HepG2 (cell line): ENCODE results near the gene CAPN2. TPM values are rescaled to one million over a fixed set of nuclear protein-coding genes. Genes with fewer than 3 reads are reported as not detected.
A peak's percentile ranks its signal among the peaks of the same experiment; 100 is the strongest.

ENCODE experiments used
- FOSL1 ChIP-seq: sonication (generic); formaldehyde crosslinking; IDR thresholded peaks from 2 replicates; pipeline ENCODE4 v1.9.0; 2021; ENCODE audit warnings: missing genetic modification reagents, borderline replicate concordance
- FOXA3 ChIP-seq: IDR thresholded peaks from 2 replicates; pipeline ENCODE4 v1.6.1; 2016; ENCODE audit warnings: missing genetic modification reagents, missing compliant biosample characterization
- SMAD1 ChIP-seq: sonication (generic); formaldehyde crosslinking; IDR thresholded peaks from 2 replicates; pipeline ENCODE4 v1.4.0; 2020; ENCODE audit warnings: missing genetic modification reagents, low read depth, mild to moderate bottlenecking, borderline replicate concordance
- ZBTB38 ChIP-seq: sonication (generic); formaldehyde crosslinking; IDR thresholded peaks from 2 replicates; pipeline ENCODE4 v1.5.1; 2020; ENCODE audit warnings: mild to moderate bottlenecking, missing genetic modification reagents
- ZFP1 ChIP-seq: IDR thresholded peaks from 2 replicates; pipeline ENCODE4 v1.6.1; 2016
- ZKSCAN8 ChIP-seq: IDR thresholded peaks from 2 replicates; pipeline ENCODE4 v1.6.1; 2016; ENCODE audit warnings: borderline replicate concordance, missing genetic modification reagents, missing compliant biosample characterization
- ZNF12 ChIP-seq: sonication (generic); formaldehyde crosslinking; IDR thresholded peaks from 2 replicates; pipeline ENCODE4 v1.5.0; 2020; ENCODE audit warnings: missing genetic modification reagents
- ZNF20 ChIP-seq: sonication (generic); formaldehyde crosslinking; IDR thresholded peaks from 2 replicates; pipeline ENCODE4 v1.4.0; 2020; ENCODE audit warnings: mild to moderate bottlenecking, moderate library complexity, missing genetic modification reagents
- ZNF225 ChIP-seq: sonication (generic); formaldehyde crosslinking; IDR thresholded peaks from 2 replicates; pipeline ENCODE4 v1.4.0; 2020; ENCODE audit warnings: mild to moderate bottlenecking, missing genetic modification reagents
- ZNF230 ChIP-seq: sonication (generic); formaldehyde crosslinking; IDR thresholded peaks from 2 replicates; pipeline ENCODE4 v1.4.0; 2020; ENCODE audit warnings: mild to moderate bottlenecking, missing genetic modification reagents
- ZNF564 ChIP-seq: sonication (generic); formaldehyde crosslinking; IDR thresholded peaks from 2 replicates; pipeline ENCODE4 v1.8.1; 2023; ENCODE audit warnings: mild to moderate bottlenecking, missing genetic modification reagents
- ZNF788 ChIP-seq: sonication (generic); formaldehyde crosslinking; IDR thresholded peaks from 2 replicates; pipeline ENCODE4 v1.5.0; 2020; ENCODE audit warnings: mild to moderate bottlenecking, missing genetic modification reagents, borderline replicate concordance
- polyA plus RNA-seq, 8 experiments: library from polyadenylated mRNA; depleted of rRNA in 3 of 8; stranded (reverse) in 7 of 8; unstranded in 1 of 8; fragments of >200 nt; fragmentation: Illumina TruSeq in 4 of 8; extraction: Trizol in 4 of 8; gene quantifications; 2 replicates each; pipeline versions ENCODE4 v1.2.1 to v1.2.3, GENCODE V29; 2011 to 2016; ENCODE audit warnings: low read depth in 4 of 8, missing spikeins in 1 of 8, mixed read lengths in 1 of 8; ENCODE audit not compliant: insufficient read depth in 1 of 8
- total RNA-seq, 5 experiments: library from RNA; depleted of rRNA; stranded (reverse); fragments of >200 nt; fragmentation: Illumina TruSeq; extraction: Trizol; gene quantifications; 2 replicates each; pipeline ENCODE4 v1.2.3, GENCODE V29; 2016; ENCODE audit warnings: low read depth in 1 of 5
- TF ChIP-seq, protein P1 (sequence below), 2 experiments: fragments of 450-650 bp in 1 of 2; sonication (generic) in 1 of 2; formaldehyde crosslinking in 1 of 2; IDR thresholded peaks; 2 replicates each; pipeline versions ENCODE4 v1.6.1 to v1.8.0; 2016 to 2022; ENCODE audit warnings: antibody characterized with exemption in 1 of 2, mild to moderate bottlenecking in 1 of 2, missing genetic modification reagents in 1 of 2
- TF ChIP-seq, protein P2 (sequence below): sonication (generic); formaldehyde crosslinking; IDR thresholded peaks from 2 replicates; pipeline ENCODE4 v1.9.0; 2021; ENCODE audit warnings: missing genetic modification reagents, borderline replicate concordance
- TF ChIP-seq, protein P3 (sequence below): IDR thresholded peaks from 2 replicates; pipeline ENCODE4 v1.6.1; 2016

CAPN2 gene
- total and polyA plus RNA-seq, 2 of the 13 experiments (the other 11 are each of a cell fraction or from before 2014, with no cell fraction given) = 6.2 to 7.4 TPM

DNA sequence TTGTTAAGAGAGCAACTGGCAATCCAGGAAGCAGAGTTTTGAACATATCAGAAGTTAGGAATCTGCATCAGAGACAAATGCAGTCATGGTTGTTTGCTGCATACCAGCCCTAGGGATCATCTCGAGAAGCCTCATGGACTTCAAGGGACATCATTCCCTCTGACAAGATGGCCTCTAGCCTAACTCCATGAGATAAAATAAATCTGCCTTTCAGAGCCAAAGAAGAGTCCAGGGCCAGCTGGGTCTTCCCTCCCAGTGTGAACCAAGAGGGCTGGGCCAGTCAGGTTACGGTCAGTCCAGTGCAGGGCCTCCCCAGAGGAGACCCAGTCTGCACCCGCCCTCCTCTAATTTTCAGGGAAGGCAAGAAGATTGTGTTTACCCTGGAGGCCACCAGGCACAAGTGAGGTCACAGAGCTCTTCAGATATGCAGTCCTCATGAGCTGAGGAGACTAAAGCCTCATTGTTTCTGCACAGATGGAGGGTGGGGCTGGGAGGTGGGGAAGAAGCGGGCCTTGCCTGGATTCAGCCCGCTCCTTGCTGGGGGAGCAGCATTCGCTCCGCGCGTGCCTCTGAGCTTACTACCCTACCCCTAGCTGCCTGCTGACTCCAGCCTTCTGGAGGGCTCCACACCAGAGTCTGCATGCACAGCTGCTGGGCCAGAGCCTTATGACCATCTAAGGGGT lies 52.8 kb downstream of the CAPN2 start (continued):
- TF ChIP-seq, protein P1, sequence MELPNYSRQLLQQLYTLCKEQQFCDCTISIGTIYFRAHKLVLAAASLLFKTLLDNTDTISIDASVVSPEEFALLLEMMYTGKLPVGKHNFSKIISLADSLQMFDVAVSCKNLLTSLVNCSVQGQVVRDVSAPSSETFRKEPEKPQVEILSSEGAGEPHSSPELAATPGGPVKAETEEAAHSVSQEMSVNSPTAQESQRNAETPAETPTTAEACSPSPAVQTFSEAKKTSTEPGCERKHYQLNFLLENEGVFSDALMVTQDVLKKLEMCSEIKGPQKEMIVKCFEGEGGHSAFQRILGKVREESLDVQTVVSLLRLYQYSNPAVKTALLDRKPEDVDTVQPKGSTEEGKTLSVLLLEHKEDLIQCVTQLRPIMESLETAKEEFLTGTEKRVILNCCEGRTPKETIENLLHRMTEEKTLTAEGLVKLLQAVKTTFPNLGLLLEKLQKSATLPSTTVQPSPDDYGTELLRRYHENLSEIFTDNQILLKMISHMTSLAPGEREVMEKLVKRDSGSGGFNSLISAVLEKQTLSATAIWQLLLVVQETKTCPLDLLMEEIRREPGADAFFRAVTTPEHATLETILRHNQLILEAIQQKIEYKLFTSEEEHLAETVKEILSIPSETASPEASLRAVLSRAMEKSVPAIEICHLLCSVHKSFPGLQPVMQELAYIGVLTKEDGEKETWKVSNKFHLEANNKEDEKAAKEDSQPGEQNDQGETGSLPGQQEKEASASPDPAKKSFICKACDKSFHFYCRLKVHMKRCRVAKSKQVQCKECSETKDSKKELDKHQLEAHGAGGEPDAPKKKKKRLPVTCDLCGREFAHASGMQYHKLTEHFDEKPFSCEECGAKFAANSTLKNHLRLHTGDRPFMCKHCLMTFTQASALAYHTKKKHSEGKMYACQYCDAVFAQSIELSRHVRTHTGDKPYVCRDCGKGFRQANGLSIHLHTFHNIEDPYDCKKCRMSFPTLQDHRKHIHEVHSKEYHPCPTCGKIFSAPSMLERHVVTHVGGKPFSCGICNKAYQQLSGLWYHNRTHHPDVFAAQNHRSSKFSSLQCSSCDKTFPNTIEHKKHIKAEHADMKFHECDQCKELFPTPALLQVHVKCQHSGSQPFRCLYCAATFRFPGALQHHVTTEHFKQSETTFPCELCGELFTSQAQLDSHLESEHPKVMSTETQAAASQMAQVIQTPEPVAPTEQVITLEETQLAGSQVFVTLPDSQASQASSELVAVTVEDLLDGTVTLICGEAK (IDR thresholded peaks at IDR 0.05) = no peak
- TF ChIP-seq, protein P1 (CRISPR knock-in tag; IDR thresholded peaks at IDR 0.05) = no peak
- TF ChIP-seq, protein P2, sequence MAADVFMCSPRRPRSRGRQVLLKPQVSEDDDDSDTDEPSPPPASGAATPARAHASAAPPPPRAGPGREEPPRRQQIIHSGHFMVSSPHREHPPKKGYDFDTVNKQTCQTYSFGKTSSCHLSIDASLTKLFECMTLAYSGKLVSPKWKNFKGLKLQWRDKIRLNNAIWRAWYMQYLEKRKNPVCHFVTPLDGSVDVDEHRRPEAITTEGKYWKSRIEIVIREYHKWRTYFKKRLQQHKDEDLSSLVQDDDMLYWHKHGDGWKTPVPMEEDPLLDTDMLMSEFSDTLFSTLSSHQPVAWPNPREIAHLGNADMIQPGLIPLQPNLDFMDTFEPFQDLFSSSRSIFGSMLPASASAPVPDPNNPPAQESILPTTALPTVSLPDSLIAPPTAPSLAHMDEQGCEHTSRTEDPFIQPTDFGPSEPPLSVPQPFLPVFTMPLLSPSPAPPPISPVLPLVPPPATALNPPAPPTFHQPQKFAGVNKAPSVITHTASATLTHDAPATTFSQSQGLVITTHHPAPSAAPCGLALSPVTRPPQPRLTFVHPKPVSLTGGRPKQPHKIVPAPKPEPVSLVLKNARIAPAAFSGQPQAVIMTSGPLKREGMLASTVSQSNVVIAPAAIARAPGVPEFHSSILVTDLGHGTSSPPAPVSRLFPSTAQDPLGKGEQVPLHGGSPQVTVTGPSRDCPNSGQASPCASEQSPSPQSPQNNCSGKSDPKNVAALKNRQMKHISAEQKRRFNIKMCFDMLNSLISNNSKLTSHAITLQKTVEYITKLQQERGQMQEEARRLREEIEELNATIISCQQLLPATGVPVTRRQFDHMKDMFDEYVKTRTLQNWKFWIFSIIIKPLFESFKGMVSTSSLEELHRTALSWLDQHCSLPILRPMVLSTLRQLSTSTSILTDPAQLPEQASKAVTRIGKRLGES (CRISPR knock-in tag) = 0 out of 2 replicates have a peak, but pooled peaks have one; percentile 63
- TF ChIP-seq ZKSCAN8 (CRISPR knock-in tag) (0 out of 2 replicates have a peak, but pooled peaks have one; percentile 13), ZNF225 (CRISPR knock-in tag) (no peak), ZNF230 (0 out of 2 replicates have a peak, but pooled peaks have one; percentile 20), ZFP1 (no peak), ZNF564 (CRISPR knock-in tag) (peak; percentile 23; the same call in 1 of the 2 replicates), FOSL1 (CRISPR knock-in tag) (no peak), ZNF788 (CRISPR knock-in tag) (peak; percentile 34; the same call in 1 of the 2 replicates), SMAD1 (no peak), ZNF20 (CRISPR knock-in tag) (no peak), ZNF12 (CRISPR knock-in tag) (0 out of 2 replicates have a peak, but pooled peaks have one; percentile 10), ZBTB38 (no peak), FOXA3 (CRISPR knock-in tag) (peak; percentile 83)
- TF ChIP-seq, protein P3, sequence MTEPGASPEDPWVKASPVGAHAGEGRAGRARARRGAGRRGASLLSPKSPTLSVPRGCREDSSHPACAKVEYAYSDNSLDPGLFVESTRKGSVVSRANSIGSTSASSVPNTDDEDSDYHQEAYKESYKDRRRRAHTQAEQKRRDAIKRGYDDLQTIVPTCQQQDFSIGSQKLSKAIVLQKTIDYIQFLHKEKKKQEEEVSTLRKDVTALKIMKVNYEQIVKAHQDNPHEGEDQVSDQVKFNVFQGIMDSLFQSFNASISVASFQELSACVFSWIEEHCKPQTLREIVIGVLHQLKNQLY (CRISPR knock-in tag) = peak; percentile 55; the same call in 1 of the 2 replicates
